K562 (cell line): ENCODE data around the gene TUBGCP6. TPM values are rescaled to one million over a fixed set of nuclear protein-coding genes. Genes with fewer than 3 reads are reported as not detected.

Source experiments
- ATAC-seq: fragments of 200-7000 bp; cut with Tn5 transposase; 3 replicates; pipeline ENCODE4 v1.9.1; 2020; ENCODE audit warnings: moderate library complexity
- BruUV-seq: library from RNA; stranded (reverse); fragments of 400-500 nt; replicated peaks from 2 replicates; lab custom pipeline; 2021; lab: Mats Ljungman, UMichigan
- CTCF ChIA-PET: fragments of 300-600 bp; formaldehyde crosslinking; extraction: SDS; loops from one replicate; lab custom pipeline; 2021; ENCODE audit warnings: low intra/inter-chr PET ratio; lab: Yijun Ruan, JAX
- POLR2A ChIA-PET: fragments of 300-600, 350-650 bp; sonication (Branson Sonifier 250); formaldehyde crosslinking; extraction: SDS; loops from one replicate; lab custom pipeline; 2021; ENCODE audit warnings: antibody characterized with exemption, inconsistent platforms; lab: Yijun Ruan, JAX
- DNase-seq, 4 experiments: peaks; one replicate each; pipeline versions ENCODE4 v3.0.0 to v3.0.0-alpha.2; 2011 to 2018; ENCODE audit warnings: low spot score in 3 of 4, mixed read lengths in 3 of 4; ENCODE audit errors: extremely low read depth in 1 of 4
- FAIRE-seq: peaks from 2 replicates; lab custom pipeline; 2011; peaks lifted over from hg19 to GRCh38; lab: Jason Lieb, UNC
- H2AFZ ChIP-seq: 2 replicates; pipeline ENCODE4 v1.6.0; 2011; ENCODE audit warnings: low read depth, low read length, control low read depth, inconsistent platforms
- H3K27ac ChIP-seq: fragments of 200-600 bp; 3 replicates; pipeline ENCODE4 v1.8.0; 2011; ENCODE audit warnings: low read depth, mild to moderate bottlenecking, control low read depth, inconsistent platforms, low read length, moderate library complexity, mixed read lengths; ENCODE audit errors: extremely low read depth
- H3K27me3 ChIP-seq, 2 experiments: fragments of 300-600 bp in 1 of 2; 2 replicates in 1 of 2; 3 replicates in 1 of 2; pipeline versions ENCODE4 v1.6.0 to v1.8.0; 2011; ENCODE audit warnings: inconsistent platforms in 2 of 2, low read length in 2 of 2, mild to moderate bottlenecking in 1 of 2, mixed read lengths in 1 of 2, moderate library complexity in 1 of 2; ENCODE audit not compliant: control insufficient read depth in 2 of 2, insufficient read depth in 2 of 2
- H3K36me3 ChIP-seq: fragments of 300-600 bp; 3 replicates; pipeline ENCODE4 v1.8.0; 2011; ENCODE audit warnings: mild to moderate bottlenecking, low read length, inconsistent platforms; ENCODE audit not compliant: control insufficient read depth, insufficient read depth
- H3K4me1 ChIP-seq, 2 experiments: fragments of 200-600 bp in 1 of 2; replicated peaks in 1 of 2; 2 replicates in 1 of 2; 3 replicates in 1 of 2; pipeline versions ENCODE4 v1.5.1 to v1.8.0; 2011; ENCODE audit warnings: inconsistent platforms in 2 of 2, low read length in 2 of 2, mild to moderate bottlenecking in 1 of 2, mixed read lengths in 1 of 2, moderate library complexity in 1 of 2; ENCODE audit not compliant: control insufficient read depth in 2 of 2, insufficient read depth in 2 of 2
- H3K4me2 ChIP-seq: 2 replicates; pipeline ENCODE4 v1.6.1; 2011; ENCODE audit warnings: low read length, control low read depth, inconsistent platforms, mixed read lengths; ENCODE audit not compliant: insufficient read depth
- H3K4me3 ChIP-seq: fragments of 200-600 bp; sonication (generic), shearing (Covaris generic); 2 replicates; pipeline ENCODE4 v1.5.1; 2016; ENCODE audit warnings: control low read depth, inconsistent platforms
- H3K79me2 ChIP-seq: fragments of 200-600 bp; 3 replicates; pipeline ENCODE4 v1.8.0; 2011; ENCODE audit warnings: low read length, inconsistent platforms; ENCODE audit not compliant: control insufficient read depth, insufficient read depth
- H3K9ac ChIP-seq, 2 experiments: 2 replicates each; pipeline versions ENCODE4 v1.6.0 to v1.6.1; 2011; ENCODE audit warnings: low read depth in 2 of 2, low read length in 2 of 2, control low read depth in 1 of 2, inconsistent platforms in 1 of 2, mild to moderate bottlenecking in 1 of 2, mixed read lengths in 1 of 2; ENCODE audit not compliant: insufficient read depth in 1 of 2
- H3K9me1 ChIP-seq: one replicate; pipeline ENCODE4 v1.6.0; 2011; ENCODE audit warnings: inconsistent platforms, mild to moderate bottlenecking, low read length, moderate library complexity; ENCODE audit not compliant: control insufficient read depth, insufficient read depth
- H3K9me3 ChIP-seq: replicated peaks from 2 replicates; pipeline ENCODE4 v1.5.1; 2011; ENCODE audit warnings: low read depth, low read length, inconsistent platforms; ENCODE audit not compliant: control insufficient read depth, insufficient read depth
- H4K20me1 ChIP-seq: replicated peaks from 2 replicates; pipeline ENCODE4 v1.6.1; 2011; ENCODE audit warnings: low read length, inconsistent platforms, mixed read lengths; ENCODE audit not compliant: control insufficient read depth, insufficient read depth
- BCL6 ChIP-seq: fragments of 250-450 bp; sonication (Bioruptor Pico); IDR thresholded peaks from 2 replicates; pipeline ENCODE4 v1.4.0; 2020
- MAFK ChIP-seq: IDR thresholded peaks from 2 replicates; pipeline ENCODE4 v1.6.1; 2011; ENCODE audit warnings: low read length, improper control_type of control experiment
- MAZ ChIP-seq, 2 experiments: fragments of 450-650 bp in 1 of 2; sonication (generic) in 1 of 2; formaldehyde crosslinking; IDR thresholded peaks in 1 of 2; conservative IDR thresholded peaks in 1 of 2; 2 replicates each; pipeline versions ENCODE4 v1.4.0 to v1.5.0; 2020; ENCODE audit warnings: mild to moderate bottlenecking in 1 of 2, missing genetic modification reagents in 1 of 2
- NFYB ChIP-seq: IDR thresholded peaks from 2 replicates; pipeline ENCODE4 v1.6.1; 2011; ENCODE audit warnings: mild to moderate bottlenecking, moderate library complexity; ENCODE audit not compliant: insufficient read length; ENCODE audit errors: extremely low read depth
- POU5F1 ChIP-seq: fragments of 150-350 bp; IDR thresholded peaks from 2 replicates; pipeline ENCODE4 v1.6.1; 2014; ENCODE audit warnings: borderline replicate concordance, low read length, low read depth, mild to moderate bottlenecking; ENCODE audit not compliant: partially characterized antibody
- RBFOX2 ChIP-seq: fragments of 200-400 bp; formaldehyde crosslinking; IDR thresholded peaks from 2 replicates; pipeline ENCODE4 v1.6.1; 2017; ENCODE audit warnings: low read depth, mild to moderate bottlenecking, low read length, moderate library complexity
- RCOR1 ChIP-seq, 2 experiments: IDR thresholded peaks; 2 replicates each; pipeline ENCODE4 v1.6.1; 2012; ENCODE audit warnings: low read depth in 2 of 2, low read length in 2 of 2, borderline replicate concordance in 1 of 2, improper control_type of control experiment in 1 of 2
- SMAD2 ChIP-seq: fragments of 150-350 bp; IDR thresholded peaks from 2 replicates; pipeline ENCODE4 v1.6.1; 2014; ENCODE audit warnings: low read depth, mild to moderate bottlenecking, low read length
- SMARCE1 ChIP-seq: fragments of 450-650 bp; IDR thresholded peaks from 2 replicates; pipeline ENCODE4 v1.7.1; 2016; ENCODE audit warnings: mild to moderate bottlenecking
- ZNF699 ChIP-seq: fragments of 250-450 bp; sonication (Bioruptor Pico); IDR thresholded peaks from 2 replicates; pipeline ENCODE4 v1.8.0; 2021; ENCODE audit warnings: mild to moderate bottlenecking, moderate library complexity; ENCODE audit not compliant: insufficient replicate concordance
- ZNF77 ChIP-seq: fragments of 250-450 bp; sonication (Bioruptor Pico); IDR thresholded peaks from 2 replicates; pipeline ENCODE4 v1.5.0; 2020
- WGBS: fragments of 100-300 bp; shearing (Covaris generic); methylation state at CpG from one replicate; pipeline ENCODE4 v1.1.6; 2016; ENCODE audit warnings: low coverage, mixed read lengths; ENCODE audit not compliant: insufficient coverage; ENCODE audit errors: missing lambda C conversion rate; 5-methylcytosine and 5-hydroxymethylcytosine counted together
- in situ Hi-C: fragments of 300-500 bp; cut with MboI; formaldehyde crosslinking; loops from 4 replicates; pipeline ENCODE4 v1.15.0; 2018; ENCODE audit warnings: inconsistent platforms, mixed read lengths
- intact Hi-C: fragments of 100-400 bp; cut with micrococcal nuclease; formaldehyde crosslinking; loops from 2 replicates; pipeline ENCODE4 v1.14.2; 2022
- polyA plus RNA-seq, 8 experiments: library from polyadenylated mRNA; depleted of rRNA in 4 of 8; stranded (reverse) in 5 of 8; unstranded in 3 of 8; fragments of >200 nt; fragmentation: Nextera tagmentation in 2 of 8; fragmentation: Illumina TruSeq in 1 of 8; extraction: Ambion mirVana in 2 of 8; extraction: Trizol in 1 of 8; gene quantifications; 2 replicates each; pipeline versions ENCODE4 v1.2.1 to v1.2.3, GENCODE V29; 2011 to 2014; ENCODE audit warnings: inconsistent platforms in 1 of 8, missing spikeins in 1 of 8
- total RNA-seq, 7 experiments: library from RNA; depleted of rRNA in 6 of 7; stranded (reverse); fragments of >200 nt in 6 of 7; fragmentation: Illumina TruSeq in 2 of 7; extraction: Trizol in 2 of 7; gene quantifications; 2 replicates each; pipeline versions ENCODE4 v1.2.1 to v1.2.3, GENCODE V29; 2011 to 2021; ENCODE audit warnings: low replicate concordance in 1 of 7
- TF ChIP-seq, protein P1 (sequence below): fragments of 250-450 bp; sonication (Bioruptor Pico); IDR thresholded peaks from 2 replicates; pipeline ENCODE4 v1.5.0; 2021
- TF ChIP-seq, protein P2 (sequence below): sonication (generic); formaldehyde crosslinking; IDR thresholded peaks from 2 replicates; pipeline ENCODE4 v1.8.0; 2022; ENCODE audit warnings: mild to moderate bottlenecking, missing genetic modification reagents
- TF ChIP-seq, protein P3 (sequence below): fragments of 250-450 bp; sonication (Bioruptor Pico); IDR thresholded peaks from 2 replicates; pipeline ENCODE4 v1.4.0; 2020

The TUBGCP6 gene
- total and polyA plus RNA-seq, 9 of the 15 experiments (the other 6 are each of a cell fraction or from before 2014, with no cell fraction given): 0.76 to 33.0 (median 10.1) TPM

DNA sequence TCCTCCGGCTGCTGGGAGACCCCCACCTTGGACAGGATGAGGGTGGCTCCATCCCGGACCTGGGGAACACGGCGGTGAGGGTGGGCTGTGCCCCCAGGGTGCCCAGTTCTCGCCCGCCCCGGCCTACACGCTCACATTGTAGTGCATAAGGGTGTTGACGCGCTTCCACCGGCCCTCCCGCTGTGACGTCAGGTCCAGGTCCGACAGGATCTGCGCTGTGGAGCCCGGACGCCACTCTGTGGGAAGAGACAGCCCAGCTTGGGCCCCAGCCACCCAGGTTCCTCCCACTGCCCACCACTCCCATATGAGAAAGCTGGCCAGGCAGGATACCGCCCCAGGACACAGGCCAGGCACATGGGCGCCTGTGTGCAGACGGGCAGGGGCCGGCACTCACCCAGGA lies 33.6 kb upstream of the TUBGCP6 start:
- no TSS peak for BruUV-seq
- in situ Hi-C loops (no loop called here), intact Hi-C loops (no loop called here)
- Histone ChIP-seq H3K79me2 (no peaks in the 10 kb centered on the region), H3K4me1 (peaks cover 0 to 24% of the 10 kb centered on the region in 2 experiments; a peak in 3 of 5 replicates), H3K9me1 (no peaks in the 10 kb centered on the region), H3K4me2 (no peak overlapping the region), H4K20me1 (no peaks in the 10 kb centered on the region), H3K9ac (no peak overlapping the region), H3K27ac (no peak overlapping the region), H3K9me3 (no peaks in the 10 kb centered on the region), H3K36me3 (peaks cover 51% of the 10 kb centered on the region; the same call in 1 of the 3 replicates), H3K27me3 (no peaks in the 10 kb centered on the region), H2AFZ (no peak overlapping the region), H3K4me3 (no peak overlapping the region)
- POLR2A ChIA-PET: no interaction called here
- ATAC-seq (no peak), FAIRE-seq (no peak), DNase-seq (no peak)
- CTCF ChIA-PET: no interaction called here
- TF ChIP-seq MAFK (no peak), POU5F1 (no peak), SMARCE1 (no peak), RBFOX2 (no peak), BCL6 (CRISPR knock-in tag) (no peak), NFYB (no peak), MAZ (CRISPR knock-in tag; conservative IDR thresholded peaks at IDR 0.05 in 1 of 2, IDR thresholded peaks at IDR 0.05 in 1 of 2) (no peak), ZNF699 (CRISPR knock-in tag) (no peak), RCOR1 (IDR thresholded peaks at IDR 0.05; ENCODE audit: borderline replicate concordance in 1 of 2, low read depth in 2 of 2, low read length in 2 of 2) (no peak), SMAD2 (no peak), ZNF77 (CRISPR knock-in tag) (no peak)
- TF ChIP-seq, protein P1, sequence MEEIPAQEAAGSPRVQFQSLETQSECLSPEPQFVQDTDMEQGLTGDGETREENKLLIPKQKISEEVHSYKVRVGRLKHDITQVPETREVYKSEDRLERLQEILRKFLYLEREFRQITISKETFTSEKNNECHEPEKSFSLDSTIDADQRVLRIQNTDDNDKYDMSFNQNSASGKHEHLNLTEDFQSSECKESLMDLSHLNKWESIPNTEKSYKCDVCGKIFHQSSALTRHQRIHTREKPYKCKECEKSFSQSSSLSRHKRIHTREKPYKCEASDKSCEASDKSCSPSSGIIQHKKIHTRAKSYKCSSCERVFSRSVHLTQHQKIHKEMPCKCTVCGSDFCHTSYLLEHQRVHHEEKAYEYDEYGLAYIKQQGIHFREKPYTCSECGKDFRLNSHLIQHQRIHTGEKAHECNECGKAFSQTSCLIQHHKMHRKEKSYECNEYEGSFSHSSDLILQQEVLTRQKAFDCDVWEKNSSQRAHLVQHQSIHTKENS: no peak
- TF ChIP-seq, protein P2, sequence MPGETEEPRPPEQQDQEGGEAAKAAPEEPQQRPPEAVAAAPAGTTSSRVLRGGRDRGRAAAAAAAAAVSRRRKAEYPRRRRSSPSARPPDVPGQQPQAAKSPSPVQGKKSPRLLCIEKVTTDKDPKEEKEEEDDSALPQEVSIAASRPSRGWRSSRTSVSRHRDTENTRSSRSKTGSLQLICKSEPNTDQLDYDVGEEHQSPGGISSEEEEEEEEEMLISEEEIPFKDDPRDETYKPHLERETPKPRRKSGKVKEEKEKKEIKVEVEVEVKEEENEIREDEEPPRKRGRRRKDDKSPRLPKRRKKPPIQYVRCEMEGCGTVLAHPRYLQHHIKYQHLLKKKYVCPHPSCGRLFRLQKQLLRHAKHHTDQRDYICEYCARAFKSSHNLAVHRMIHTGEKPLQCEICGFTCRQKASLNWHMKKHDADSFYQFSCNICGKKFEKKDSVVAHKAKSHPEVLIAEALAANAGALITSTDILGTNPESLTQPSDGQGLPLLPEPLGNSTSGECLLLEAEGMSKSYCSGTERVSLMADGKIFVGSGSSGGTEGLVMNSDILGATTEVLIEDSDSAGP (CRISPR knock-in tag): no peak
- TF ChIP-seq, protein P3, sequence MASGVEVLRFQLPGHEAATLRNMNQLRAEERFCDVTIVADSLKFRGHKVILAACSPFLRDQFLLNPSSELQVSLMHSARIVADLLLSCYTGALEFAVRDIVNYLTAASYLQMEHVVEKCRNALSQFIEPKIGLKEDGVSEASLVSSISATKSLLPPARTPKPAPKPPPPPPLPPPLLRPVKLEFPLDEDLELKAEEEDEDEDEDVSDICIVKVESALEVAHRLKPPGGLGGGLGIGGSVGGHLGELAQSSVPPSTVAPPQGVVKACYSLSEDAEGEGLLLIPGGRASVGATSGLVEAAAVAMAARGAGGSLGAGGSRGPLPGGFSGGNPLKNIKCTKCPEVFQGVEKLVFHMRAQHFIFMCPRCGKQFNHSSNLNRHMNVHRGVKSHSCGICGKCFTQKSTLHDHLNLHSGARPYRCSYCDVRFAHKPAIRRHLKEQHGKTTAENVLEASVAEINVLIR: no peak
- whole genome bisulfite sequencing: 98% methylated on average over 13 of the region's 21 CpGs
